Measurements from ENCODE around the gene RAB1A. TPM values are rescaled to one million over a fixed set of nuclear protein-coding genes. Genes with fewer than 3 reads are reported as not detected.

The RAB1A gene
- total and polyA plus RNA-seq, 12 donors = 53.8 to 235 (median 136) TPM

DNA sequence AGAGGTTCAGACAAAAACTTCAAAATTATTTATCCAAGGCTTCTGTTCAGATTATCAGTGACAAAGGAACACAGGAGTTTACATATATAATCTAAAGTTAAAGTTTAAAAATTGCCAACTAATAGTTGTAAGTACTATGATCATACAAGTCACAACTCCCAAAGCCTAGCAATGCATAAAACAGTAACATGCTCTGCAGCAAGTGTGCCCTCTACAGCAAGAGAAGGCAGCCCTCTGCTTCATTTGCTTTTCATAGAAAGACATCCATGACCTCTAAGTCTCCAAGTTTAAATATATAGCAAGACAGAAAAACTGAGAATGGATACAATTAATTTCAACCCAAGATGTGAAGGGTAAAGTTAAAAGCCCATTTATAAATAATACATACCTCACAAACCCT is 13.3 kb downstream of the RAB1A start:
- Histone ChIP-seq H3K4me3 (no peak overlapping the region), H3K4me1 (replicated peaks in 1 of 2) (peaks cover 0 to 68% of the 10 kb centered on the region in 2 donors), H3K36me3 (replicated peaks in 1 of 2) (no peaks in the 10 kb centered on the region), H3K27ac (no peak overlapping the region), H3K27me3 (no peaks in the 10 kb centered on the region), H3K9me3 (replicated peaks in 1 of 3) (no peaks in the 10 kb centered on the region)
- no peak for TF ChIP-seq POLR2A (IDR thresholded peaks at IDR 0.05)
- TF ChIP-seq, protein P1, sequence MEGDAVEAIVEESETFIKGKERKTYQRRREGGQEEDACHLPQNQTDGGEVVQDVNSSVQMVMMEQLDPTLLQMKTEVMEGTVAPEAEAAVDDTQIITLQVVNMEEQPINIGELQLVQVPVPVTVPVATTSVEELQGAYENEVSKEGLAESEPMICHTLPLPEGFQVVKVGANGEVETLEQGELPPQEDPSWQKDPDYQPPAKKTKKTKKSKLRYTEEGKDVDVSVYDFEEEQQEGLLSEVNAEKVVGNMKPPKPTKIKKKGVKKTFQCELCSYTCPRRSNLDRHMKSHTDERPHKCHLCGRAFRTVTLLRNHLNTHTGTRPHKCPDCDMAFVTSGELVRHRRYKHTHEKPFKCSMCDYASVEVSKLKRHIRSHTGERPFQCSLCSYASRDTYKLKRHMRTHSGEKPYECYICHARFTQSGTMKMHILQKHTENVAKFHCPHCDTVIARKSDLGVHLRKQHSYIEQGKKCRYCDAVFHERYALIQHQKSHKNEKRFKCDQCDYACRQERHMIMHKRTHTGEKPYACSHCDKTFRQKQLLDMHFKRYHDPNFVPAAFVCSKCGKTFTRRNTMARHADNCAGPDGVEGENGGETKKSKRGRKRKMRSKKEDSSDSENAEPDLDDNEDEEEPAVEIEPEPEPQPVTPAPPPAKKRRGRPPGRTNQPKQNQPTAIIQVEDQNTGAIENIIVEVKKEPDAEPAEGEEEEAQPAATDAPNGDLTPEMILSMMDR (IDR thresholded peaks at IDR 0.05) = no peak
- no peak for DNase-seq
- intact Hi-C loops (cut with DNase I) = loop anchor here in 1 of 2 donors (5.0 kb wide), 1 partner anchor 34 kb away; no protein-coding TSS in a partner anchor

GRCh38 chr2:65114921-65115320 is 15.0 kb downstream of the RAB1A start:
- intact Hi-C loops (cut with DNase I) = loop anchor here in 1 of 2 donors (5.0 kb wide), 1 partner anchor 33 kb away; no protein-coding TSS in a partner anchor
- H3K4me3 ChIP-seq = no peak overlapping the region
- H3K27me3 ChIP-seq = no peaks in the 10 kb centered on the region
- TF ChIP-seq, protein P1 (IDR thresholded peaks at IDR 0.05) = no peak
- TF ChIP-seq POLR2A (IDR thresholded peaks at IDR 0.05) = no peak
- peaks cover 0 to 66% of the 10 kb centered on the region in 2 donors for H3K4me1 ChIP-seq (replicated peaks in 1 of 2)
- no peaks in the 10 kb centered on the region for H3K9me3 ChIP-seq (replicated peaks in 1 of 3)
- no peaks in the 10 kb centered on the region for H3K36me3 ChIP-seq (replicated peaks in 1 of 2)
- H3K27ac ChIP-seq = no peak overlapping the region
- DNase-seq = no peak

DNA sequence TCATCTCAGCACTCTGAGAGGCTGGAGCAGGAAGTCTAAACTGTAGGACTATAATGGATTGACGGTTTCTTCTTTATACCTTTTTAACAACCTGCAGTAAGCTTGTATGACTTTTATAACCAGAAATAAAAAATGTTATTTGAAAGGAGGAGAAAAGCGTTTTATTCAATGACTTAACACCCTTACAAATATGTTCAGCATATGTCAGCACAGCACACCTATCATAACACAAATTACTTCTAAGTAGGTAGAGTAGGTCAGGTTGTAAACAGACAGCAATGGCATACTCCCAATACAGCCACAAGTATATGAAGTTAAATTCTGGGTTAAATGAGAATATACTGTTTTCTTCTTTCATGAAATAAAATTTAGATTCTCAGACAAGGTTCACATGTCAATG is 16.1 kb downstream of the RAB1A start:
- H3K27me3 ChIP-seq = no peaks in the 10 kb centered on the region
- no peaks in the 10 kb centered on the region for H3K36me3 ChIP-seq (replicated peaks in 1 of 2)
- peaks cover 0 to 55% of the 10 kb centered on the region in 2 donors for H3K4me1 ChIP-seq (replicated peaks in 1 of 2)
- intact Hi-C loops (cut with DNase I) = no loop called here
- no peak overlapping the region for H3K27ac ChIP-seq
- DNase-seq = no peak
- no peaks in the 10 kb centered on the region for H3K9me3 ChIP-seq (replicated peaks in 1 of 3)
- TF ChIP-seq, protein P1 (IDR thresholded peaks at IDR 0.05) = no peak
- TF ChIP-seq POLR2A (IDR thresholded peaks at IDR 0.05) = no peak
- H3K4me3 ChIP-seq = no peak overlapping the region
- WGBS, 4 donors = 60 to 76% (median 62%) methylated on average over 2 of the region's 2 CpGs

GRCh38 chr2:65113229-65113628 is 16.7 kb downstream of the RAB1A start:
- WGBS, 4 donors = 93 to 99% (median 95%) methylated on average over 4 of the region's 4 CpGs
- Histone ChIP-seq H3K27me3 (no peaks in the 10 kb centered on the region), H3K4me3 (no peak overlapping the region), H3K36me3 (replicated peaks in 1 of 2) (no peaks in the 10 kb centered on the region), H3K9me3 (replicated peaks in 1 of 3) (no peaks in the 10 kb centered on the region), H3K27ac (no peak overlapping the region), H3K4me1 (replicated peaks in 1 of 2) (peaks cover 0 to 49% of the 10 kb centered on the region in 2 donors)
- intact Hi-C loops (cut with DNase I) = no loop called here
- no peak for TF ChIP-seq POLR2A (IDR thresholded peaks at IDR 0.05)
- TF ChIP-seq, protein P1 (IDR thresholded peaks at IDR 0.05) = no peak
- DNase-seq = no peak
